ENCODE data around the gene KIAA1217.

DNA sequence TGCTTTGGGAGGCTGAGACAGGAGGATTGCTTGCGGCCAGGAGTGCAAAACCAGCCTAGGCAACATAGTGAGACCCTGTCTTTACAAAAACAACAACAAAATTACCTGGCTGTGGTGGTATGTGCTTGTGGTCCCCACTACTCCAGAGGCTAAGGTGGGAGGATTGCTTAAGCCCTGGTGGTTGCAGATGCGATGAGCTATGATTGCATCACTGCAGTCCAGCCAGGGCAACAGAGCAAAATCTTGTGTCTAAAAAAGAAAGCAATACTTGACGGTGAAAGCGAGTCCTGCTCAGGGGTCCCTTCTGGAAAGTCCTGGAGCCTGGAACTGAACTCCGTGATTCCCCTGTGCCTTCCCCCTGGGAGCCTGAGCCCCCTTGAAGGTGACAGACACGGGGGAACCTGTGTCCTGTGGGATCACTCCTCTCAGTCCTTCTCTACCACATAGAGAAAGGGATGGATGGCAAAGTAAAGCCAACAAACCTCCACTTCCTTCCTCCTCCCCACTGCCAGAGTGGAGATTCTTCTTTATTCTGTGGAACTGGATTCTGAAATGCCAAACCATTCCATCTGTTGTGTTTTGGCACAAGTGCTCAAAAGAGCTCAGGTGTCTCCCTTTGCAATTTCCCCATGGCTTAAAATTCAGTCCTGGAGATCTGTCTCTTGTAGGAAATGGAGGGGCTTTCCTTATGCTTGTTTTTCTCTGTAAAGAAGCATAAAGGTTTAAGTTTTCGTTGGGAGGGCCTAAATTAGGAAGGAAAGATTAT lies 50.6 kb downstream of the KIAA1217 start:
- TF ChIP-seq, protein P1, sequence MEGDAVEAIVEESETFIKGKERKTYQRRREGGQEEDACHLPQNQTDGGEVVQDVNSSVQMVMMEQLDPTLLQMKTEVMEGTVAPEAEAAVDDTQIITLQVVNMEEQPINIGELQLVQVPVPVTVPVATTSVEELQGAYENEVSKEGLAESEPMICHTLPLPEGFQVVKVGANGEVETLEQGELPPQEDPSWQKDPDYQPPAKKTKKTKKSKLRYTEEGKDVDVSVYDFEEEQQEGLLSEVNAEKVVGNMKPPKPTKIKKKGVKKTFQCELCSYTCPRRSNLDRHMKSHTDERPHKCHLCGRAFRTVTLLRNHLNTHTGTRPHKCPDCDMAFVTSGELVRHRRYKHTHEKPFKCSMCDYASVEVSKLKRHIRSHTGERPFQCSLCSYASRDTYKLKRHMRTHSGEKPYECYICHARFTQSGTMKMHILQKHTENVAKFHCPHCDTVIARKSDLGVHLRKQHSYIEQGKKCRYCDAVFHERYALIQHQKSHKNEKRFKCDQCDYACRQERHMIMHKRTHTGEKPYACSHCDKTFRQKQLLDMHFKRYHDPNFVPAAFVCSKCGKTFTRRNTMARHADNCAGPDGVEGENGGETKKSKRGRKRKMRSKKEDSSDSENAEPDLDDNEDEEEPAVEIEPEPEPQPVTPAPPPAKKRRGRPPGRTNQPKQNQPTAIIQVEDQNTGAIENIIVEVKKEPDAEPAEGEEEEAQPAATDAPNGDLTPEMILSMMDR (IDR thresholded peaks at IDR 0.05; ENCODE audit: borderline replicate concordance, extremely low read depth, low read length, poor library complexity, severe bottlenecking) = no peak
- TF ChIP-seq EZH2 (IDR thresholded peaks at IDR 0.05; ENCODE audit: borderline replicate concordance, low read depth, low read length, severe bottlenecking) = no peak
